ENCODE results near the gene PGM3. TPM values are rescaled to one million over a fixed set of nuclear protein-coding genes. Genes with fewer than 3 reads are reported as not detected.

Gene PGM3
- total and polyA plus RNA-seq, 4 donors = 5.8 to 61.0 (median 36.7) TPM

DNA sequence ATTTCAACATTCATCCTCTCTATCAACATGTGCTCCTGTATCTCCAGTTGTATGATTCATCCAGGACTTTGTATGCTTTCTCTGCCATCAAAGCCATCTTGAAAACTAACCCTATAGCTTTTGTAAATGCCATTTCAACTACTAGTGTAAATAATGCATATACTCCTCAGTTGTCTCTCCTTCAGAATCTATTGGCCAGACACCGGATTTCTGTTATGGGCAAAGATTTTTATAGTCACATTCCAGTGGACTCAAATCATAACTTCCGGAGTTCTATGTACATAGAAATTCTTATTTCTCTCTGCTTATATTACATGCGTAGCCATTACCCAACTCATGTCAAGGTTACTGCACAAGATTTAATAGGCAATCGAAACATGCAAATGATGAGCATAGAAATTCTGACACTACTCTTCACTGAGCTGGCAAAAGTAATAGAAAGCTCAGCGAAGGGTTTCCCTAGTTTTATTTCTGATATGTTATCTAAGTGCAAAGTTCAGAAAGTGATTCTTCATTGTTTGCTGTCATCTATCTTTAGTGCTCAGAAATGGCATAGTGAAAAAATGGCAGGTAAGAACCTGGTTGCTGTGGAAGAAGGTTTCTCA, 54.8 kb downstream of the PGM3 start:
- H3K4me3 ChIP-seq (ENCODE audit: low read length in 2 of 2) = no peak overlapping the region
- ATAC-seq (ENCODE audit: low FRiP score) (no peak), DNase-seq (no peak)
- no peaks in the 10 kb centered on the region for H3K27me3 ChIP-seq (ENCODE audit: control insufficient read depth in 1 of 2, insufficient read depth in 2 of 2, low read length in 1 of 2)
- intact Hi-C loops (cut with DNase I) = no loop called here
- WGBS, 2 donors = 67 to 68% methylated on average over 5 of the region's 5 CpGs
- H3K27ac ChIP-seq (ENCODE audit: low read depth in 1 of 2, low read length in 2 of 2) = no peak overlapping the region
- H3K4me1 ChIP-seq (ENCODE audit: control insufficient read depth in 1 of 2, insufficient read depth in 2 of 2, low read length in 2 of 2) = no peaks in the 10 kb centered on the region
- no peaks in the 10 kb centered on the region for H3K9me3 ChIP-seq (ENCODE audit: control insufficient read depth, low read length)
- H3K36me3 ChIP-seq (ENCODE audit: control insufficient read depth in 1 of 2, insufficient read depth in 2 of 2, low read length in 1 of 2) = peaks cover 0 to 5% of the 10 kb centered on the region in 2 donors

DNA sequence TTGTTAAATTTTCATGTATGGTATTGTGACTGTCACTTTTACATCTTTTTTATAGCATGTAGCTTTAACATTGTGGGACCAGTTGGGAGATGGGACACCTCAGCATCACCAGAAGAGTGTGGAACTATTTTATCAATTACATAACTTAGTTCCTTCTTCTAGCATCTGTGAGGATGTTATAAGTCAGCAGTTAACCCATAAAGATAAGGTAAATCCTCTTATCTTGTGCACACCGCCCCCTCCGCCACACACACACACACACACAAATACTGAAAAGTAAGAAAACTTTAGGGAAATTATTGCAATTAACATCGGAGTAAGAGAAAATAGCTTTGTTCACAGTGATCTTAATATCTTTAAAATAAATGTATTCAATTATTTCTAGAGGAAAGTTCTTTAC, 60.9 kb downstream of the PGM3 start:
- Histone ChIP-seq H3K36me3 (ENCODE audit: control insufficient read depth in 1 of 2, insufficient read depth in 2 of 2, low read length in 1 of 2) (peaks cover 0 to 12% of the 10 kb centered on the region in 2 donors), H3K27ac (ENCODE audit: low read depth in 1 of 2, low read length in 2 of 2) (no peak overlapping the region), H3K9me3 (ENCODE audit: control insufficient read depth, low read length) (no peaks in the 10 kb centered on the region), H3K27me3 (ENCODE audit: control insufficient read depth in 1 of 2, insufficient read depth in 2 of 2, low read length in 1 of 2) (no peaks in the 10 kb centered on the region), H3K4me1 (ENCODE audit: control insufficient read depth in 1 of 2, insufficient read depth in 2 of 2, low read length in 2 of 2) (no peaks in the 10 kb centered on the region), H3K4me3 (ENCODE audit: low read length in 2 of 2) (no peak overlapping the region)
- DNase-seq (no peak), ATAC-seq (ENCODE audit: low FRiP score) (no peak)
- WGBS, 2 donors = 91 to 94% methylated on average over 3 of the region's 3 CpGs
- intact Hi-C loops (cut with DNase I) = no loop called here

DNA sequence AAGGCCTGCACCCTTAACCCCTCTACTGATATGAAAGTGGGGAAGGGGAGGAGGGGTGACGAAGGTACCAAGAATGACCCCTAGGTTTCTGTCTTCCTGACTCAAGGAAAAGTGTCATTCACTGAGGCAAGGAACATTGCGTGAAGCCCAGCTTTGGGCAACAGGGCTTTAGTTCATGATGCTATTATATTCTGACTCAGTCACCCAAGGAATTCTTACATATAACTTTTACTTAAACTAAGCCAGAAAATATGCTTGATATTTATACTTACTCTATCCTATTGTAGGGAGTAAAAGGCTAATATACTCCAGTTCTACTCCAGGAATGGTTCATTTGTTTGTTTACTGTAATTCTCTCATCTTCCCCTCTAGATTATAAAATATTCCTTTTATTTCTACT, 65.1 kb downstream of the PGM3 start:
- Histone ChIP-seq H3K27ac (ENCODE audit: low read depth in 1 of 2, low read length in 2 of 2) (no peak overlapping the region), H3K4me1 (ENCODE audit: control insufficient read depth in 1 of 2, insufficient read depth in 2 of 2, low read length in 2 of 2) (no peaks in the 10 kb centered on the region), H3K27me3 (ENCODE audit: control insufficient read depth in 1 of 2, insufficient read depth in 2 of 2, low read length in 1 of 2) (no peaks in the 10 kb centered on the region), H3K9me3 (ENCODE audit: control insufficient read depth, low read length) (no peaks in the 10 kb centered on the region), H3K36me3 (ENCODE audit: control insufficient read depth in 1 of 2, insufficient read depth in 2 of 2, low read length in 1 of 2) (peaks cover 3 to 9% of the 10 kb centered on the region in 2 donors), H3K4me3 (ENCODE audit: low read length in 2 of 2) (no peak overlapping the region)
- no peak for ATAC-seq (ENCODE audit: low FRiP score)
- WGBS, 2 donors = 94 to 100% methylated on average over 2 of the region's 2 CpGs
- DNase-seq = no peak
- intact Hi-C loops (cut with DNase I) = no loop called here

DNA sequence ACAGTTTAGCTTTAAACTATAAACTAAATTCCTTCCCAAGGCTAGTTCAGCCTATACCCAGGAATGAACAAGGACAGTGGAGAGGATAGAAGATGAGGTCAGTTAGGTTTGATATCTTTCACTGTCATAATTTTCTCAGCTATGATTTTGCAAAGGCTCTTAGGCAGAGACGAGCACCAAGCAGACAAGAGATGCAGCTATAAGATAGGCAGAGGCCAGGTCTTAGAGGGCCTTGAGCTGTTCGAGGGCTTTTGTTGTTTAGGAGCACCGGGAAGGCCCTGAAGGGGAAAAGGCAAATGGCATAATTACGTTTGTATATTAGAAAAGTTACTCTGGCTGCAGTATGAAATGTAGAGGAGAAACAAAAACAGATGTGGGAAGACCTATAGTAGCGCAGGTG, 65.8 kb downstream of the PGM3 start:
- H3K4me3 ChIP-seq (ENCODE audit: low read length in 2 of 2) = no peak overlapping the region
- DNase-seq = no peak
- H3K9me3 ChIP-seq (ENCODE audit: control insufficient read depth, low read length) = no peaks in the 10 kb centered on the region
- H3K27me3 ChIP-seq (ENCODE audit: control insufficient read depth in 1 of 2, insufficient read depth in 2 of 2, low read length in 1 of 2) = no peaks in the 10 kb centered on the region
- H3K36me3 ChIP-seq (ENCODE audit: control insufficient read depth in 1 of 2, insufficient read depth in 2 of 2, low read length in 1 of 2) = peaks cover 3 to 9% of the 10 kb centered on the region in 2 donors
- H3K27ac ChIP-seq (ENCODE audit: low read depth in 1 of 2, low read length in 2 of 2) = no peak overlapping the region
- no peaks in the 10 kb centered on the region for H3K4me1 ChIP-seq (ENCODE audit: control insufficient read depth in 1 of 2, insufficient read depth in 2 of 2, low read length in 2 of 2)
- WGBS, 2 donors = 89 to 93% methylated on average over 5 of the region's 5 CpGs
- no peak for ATAC-seq (ENCODE audit: low FRiP score)
- intact Hi-C loops (cut with DNase I) = no loop called here

DNA sequence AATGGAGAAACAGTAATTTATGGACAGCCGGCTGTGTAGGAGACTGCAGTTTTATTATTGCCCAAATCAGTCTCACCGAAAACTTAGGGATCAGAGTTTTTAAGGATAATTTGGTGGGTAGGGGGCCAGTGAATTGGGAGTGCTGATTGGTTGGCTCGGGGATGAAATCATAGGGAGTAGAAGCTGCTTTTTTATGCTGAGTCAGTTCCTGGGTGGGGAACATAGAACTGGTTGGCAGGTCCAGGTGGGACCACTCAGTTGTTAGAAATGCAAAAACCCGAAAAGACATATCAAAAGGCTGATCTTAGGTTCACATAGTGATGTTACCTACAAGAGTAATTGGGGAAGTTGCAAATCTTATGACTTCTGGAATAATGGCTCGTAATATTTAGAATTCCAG, 66.3 kb downstream of the PGM3 start:
- no peak overlapping the region for H3K27ac ChIP-seq (ENCODE audit: low read depth in 1 of 2, low read length in 2 of 2)
- no peaks in the 10 kb centered on the region for H3K9me3 ChIP-seq (ENCODE audit: control insufficient read depth, low read length)
- H3K27me3 ChIP-seq (ENCODE audit: control insufficient read depth in 1 of 2, insufficient read depth in 2 of 2, low read length in 1 of 2) = no peaks in the 10 kb centered on the region
- intact Hi-C loops (cut with DNase I) = no loop called here
- 94 to 97% methylated on average over 5 of the region's 5 CpGs for WGBS, 2 donors
- H3K4me3 ChIP-seq (ENCODE audit: low read length in 2 of 2) = no peak overlapping the region
- ATAC-seq (ENCODE audit: low FRiP score) = no peak
- H3K4me1 ChIP-seq (ENCODE audit: control insufficient read depth in 1 of 2, insufficient read depth in 2 of 2, low read length in 2 of 2) = no peaks in the 10 kb centered on the region
- peaks cover 3 to 9% of the 10 kb centered on the region in 2 donors for H3K36me3 ChIP-seq (ENCODE audit: control insufficient read depth in 1 of 2, insufficient read depth in 2 of 2, low read length in 1 of 2)
- no peak for DNase-seq

DNA sequence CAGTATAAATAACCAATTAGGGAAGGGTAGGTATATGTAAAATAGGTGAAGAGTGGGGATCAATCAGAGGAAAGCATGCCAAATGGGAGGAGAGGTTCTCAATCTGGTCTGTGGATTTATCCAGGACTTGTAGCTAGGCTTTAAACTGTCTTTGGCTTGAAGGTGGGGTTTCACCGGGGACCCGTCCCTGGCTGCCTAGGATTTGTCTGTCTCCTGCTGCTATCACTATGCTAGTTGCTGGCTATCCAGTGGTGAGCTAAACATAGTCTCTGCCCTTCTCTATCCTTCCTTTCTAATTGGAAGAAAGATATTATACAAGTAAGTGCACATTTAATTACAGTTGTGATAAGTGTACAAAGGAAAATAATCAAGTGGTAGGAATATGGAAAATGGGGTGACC, 66.8 kb downstream of the PGM3 start:
- Histone ChIP-seq H3K36me3 (ENCODE audit: control insufficient read depth in 1 of 2, insufficient read depth in 2 of 2, low read length in 1 of 2) (peaks cover 3 to 9% of the 10 kb centered on the region in 2 donors), H3K9me3 (ENCODE audit: control insufficient read depth, low read length) (no peaks in the 10 kb centered on the region), H3K4me3 (ENCODE audit: low read length in 2 of 2) (no peak overlapping the region), H3K4me1 (ENCODE audit: control insufficient read depth in 1 of 2, insufficient read depth in 2 of 2, low read length in 2 of 2) (no peaks in the 10 kb centered on the region), H3K27me3 (ENCODE audit: control insufficient read depth in 1 of 2, insufficient read depth in 2 of 2, low read length in 1 of 2) (no peaks in the 10 kb centered on the region), H3K27ac (ENCODE audit: low read depth in 1 of 2, low read length in 2 of 2) (no peak overlapping the region)
- intact Hi-C loops (cut with DNase I) = no loop called here
- DNase-seq = no peak
- no peak for ATAC-seq (ENCODE audit: low FRiP score)
- 95 to 96% methylated on average over 2 of the region's 2 CpGs for WGBS, 2 donors

DNA sequence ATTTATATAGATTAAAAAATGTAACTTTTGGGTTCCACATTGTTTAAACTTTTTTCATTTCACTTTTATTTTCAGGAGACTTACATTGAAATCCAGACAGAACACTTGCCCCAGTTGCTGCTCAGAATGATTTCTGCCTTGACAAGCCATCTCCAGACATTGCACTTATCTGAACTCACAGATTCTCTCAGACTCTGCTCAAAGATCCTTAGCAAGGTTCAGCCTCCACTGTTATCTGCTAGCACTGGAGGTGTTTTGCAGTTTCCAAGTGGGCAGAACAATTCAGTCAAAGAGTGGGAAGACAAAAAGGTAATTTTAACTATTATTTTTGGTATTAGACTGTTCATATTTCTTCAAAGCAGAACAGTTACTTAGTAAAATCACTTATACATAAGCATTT, 67.6 kb downstream of the PGM3 start:
- no peak for ATAC-seq (ENCODE audit: low FRiP score)
- H3K4me1 ChIP-seq (ENCODE audit: control insufficient read depth in 1 of 2, insufficient read depth in 2 of 2, low read length in 2 of 2) = no peaks in the 10 kb centered on the region
- peaks cover 3 to 9% of the 10 kb centered on the region in 2 donors for H3K36me3 ChIP-seq (ENCODE audit: control insufficient read depth in 1 of 2, insufficient read depth in 2 of 2, low read length in 1 of 2)
- H3K9me3 ChIP-seq (ENCODE audit: control insufficient read depth, low read length) = no peaks in the 10 kb centered on the region
- H3K27me3 ChIP-seq (ENCODE audit: control insufficient read depth in 1 of 2, insufficient read depth in 2 of 2, low read length in 1 of 2) = no peaks in the 10 kb centered on the region
- H3K27ac ChIP-seq (ENCODE audit: low read depth in 1 of 2, low read length in 2 of 2) = no peak overlapping the region
- H3K4me3 ChIP-seq (ENCODE audit: low read length in 2 of 2) = no peak overlapping the region
- DNase-seq = no peak
- intact Hi-C loops (cut with DNase I) = no loop called here

DNA sequence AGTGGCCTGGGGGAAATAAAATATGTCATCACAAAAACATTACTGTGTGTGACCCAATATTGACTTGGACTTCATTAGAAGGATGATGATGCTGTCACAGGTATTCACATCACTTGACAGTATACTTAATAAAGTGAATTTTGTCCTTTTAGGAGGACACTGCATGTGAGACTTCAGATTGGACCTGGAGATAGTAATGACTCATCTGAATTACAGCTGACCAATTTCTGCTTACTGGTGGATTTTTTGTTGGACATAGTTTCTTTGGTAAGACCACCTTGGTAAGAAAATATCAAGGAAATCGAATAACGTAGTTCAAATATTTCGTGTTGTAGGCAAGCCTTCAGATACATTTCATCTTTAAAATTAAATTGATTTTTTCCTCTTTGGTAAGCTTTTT, 68.5 kb downstream of the PGM3 start:
- 95 to 97% methylated on average over 3 of the region's 3 CpGs for WGBS, 2 donors
- DNase-seq = no peak
- H3K27me3 ChIP-seq (ENCODE audit: control insufficient read depth in 1 of 2, insufficient read depth in 2 of 2, low read length in 1 of 2) = no peaks in the 10 kb centered on the region
- no peak overlapping the region for H3K4me3 ChIP-seq (ENCODE audit: low read length in 2 of 2)
- ATAC-seq (ENCODE audit: low FRiP score) = no peak
- no peaks in the 10 kb centered on the region for H3K4me1 ChIP-seq (ENCODE audit: control insufficient read depth in 1 of 2, insufficient read depth in 2 of 2, low read length in 2 of 2)
- H3K9me3 ChIP-seq (ENCODE audit: control insufficient read depth, low read length) = no peaks in the 10 kb centered on the region
- intact Hi-C loops (cut with DNase I) = no loop called here
- peaks cover 3 to 7% of the 10 kb centered on the region in 2 donors for H3K36me3 ChIP-seq (ENCODE audit: control insufficient read depth in 1 of 2, insufficient read depth in 2 of 2, low read length in 1 of 2)
- no peak overlapping the region for H3K27ac ChIP-seq (ENCODE audit: low read depth in 1 of 2, low read length in 2 of 2)

DNA sequence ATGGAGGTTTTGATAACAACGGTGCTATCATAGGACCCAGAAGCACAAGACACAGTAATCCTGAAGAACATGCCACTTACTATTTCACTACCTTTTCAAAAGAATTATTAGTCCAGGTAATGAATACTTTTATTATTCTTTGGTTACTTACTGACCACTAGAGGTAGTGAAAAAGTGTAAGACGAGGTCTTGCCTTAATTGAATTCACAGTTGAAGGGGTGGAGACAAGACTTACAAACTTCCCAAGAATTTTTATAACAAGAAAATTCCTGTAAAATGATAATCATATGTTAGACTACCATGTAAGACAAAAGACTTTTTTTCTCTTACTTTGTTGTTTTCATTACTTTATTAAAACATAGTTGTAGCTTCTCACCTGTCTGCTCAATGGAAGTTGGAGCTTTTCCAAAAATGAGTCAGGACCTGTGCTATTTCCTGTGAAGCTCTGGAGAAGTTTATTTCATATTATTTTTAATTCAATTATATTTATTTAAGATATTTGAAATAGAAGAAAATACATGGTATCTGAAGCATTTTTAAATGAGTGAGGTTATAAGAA, 73.2 kb downstream of the PGM3 start:
- ATAC-seq (ENCODE audit: low FRiP score) (no peak), DNase-seq (no peak)
- no peaks in the 10 kb centered on the region for H3K4me1 ChIP-seq (ENCODE audit: control insufficient read depth in 1 of 2, insufficient read depth in 2 of 2, low read length in 2 of 2)
- no peak overlapping the region for H3K27ac ChIP-seq (ENCODE audit: low read depth in 1 of 2, low read length in 2 of 2)
- no peaks in the 10 kb centered on the region for H3K36me3 ChIP-seq (ENCODE audit: control insufficient read depth in 1 of 2, insufficient read depth in 2 of 2, low read length in 1 of 2)
- WGBS, 2 donors = 66 to 68% methylated on average over 2 of the region's 2 CpGs
- no peaks in the 10 kb centered on the region for H3K27me3 ChIP-seq (ENCODE audit: control insufficient read depth in 1 of 2, insufficient read depth in 2 of 2, low read length in 1 of 2)
- no peaks in the 10 kb centered on the region for H3K9me3 ChIP-seq (ENCODE audit: control insufficient read depth, low read length)
- intact Hi-C loops (cut with DNase I) = loop anchor here in 1 of 2 donors (5.0 kb wide), 1 partner anchor 53 kb away; the partner anchor contains the start of genes DOP1A and UBE3D
- no peak overlapping the region for H3K4me3 ChIP-seq (ENCODE audit: low read length in 2 of 2)

All from aorta (tissue), 5 donors.